K562 (cell line): ENCODE measurements around the gene CFL1. TPM values are rescaled to one million over a fixed set of nuclear protein-coding genes. Genes with fewer than 3 reads are reported as not detected.

ENCODE experiments used
- CHD1 ChIP-seq: fragments of 200-600 bp; sonication (generic); IDR thresholded peaks from one replicate; pipeline ENCODE4 v1.6.1; 2012; ENCODE audit warnings: mild to moderate bottlenecking, moderate library complexity, low read length, inconsistent platforms
- DMBX1 ChIP-seq: fragments of 250-450 bp; sonication (Bioruptor Pico); IDR thresholded peaks from 2 replicates; pipeline ENCODE4 v1.8.0; 2022; ENCODE audit warnings: inconsistent platforms, mild to moderate bottlenecking, moderate library complexity, borderline replicate concordance
- EGR1 ChIP-seq: fragments of 450-650 bp; conservative IDR thresholded peaks from 2 replicates; pipeline ENCODE4 v1.6.1; 2017; ENCODE audit warnings: mild to moderate bottlenecking
- ILK ChIP-seq: fragments of 450-650 bp; IDR thresholded peaks from 2 replicates; pipeline ENCODE4 v1.6.1; 2016; ENCODE audit warnings: missing genetic modification characterization, low read depth, mild to moderate bottlenecking, missing compliant biosample characterization, moderate library complexity, borderline replicate concordance
- MCM7 ChIP-seq, 2 experiments: fragments of 450-650 bp; IDR thresholded peaks; 2 replicates each; pipeline ENCODE4 v1.6.1; 2016 to 2018
- NFIX ChIP-seq: fragments of 250-450 bp; sonication (Bioruptor Pico); IDR thresholded peaks from 2 replicates; pipeline ENCODE4 v1.4.0; 2020; ENCODE audit warnings: low read depth, mild to moderate bottlenecking, moderate library complexity
- RBM14 ChIP-seq: fragments of 200-400 bp; formaldehyde crosslinking; IDR thresholded peaks from 2 replicates; pipeline ENCODE4 v1.6.1; 2018; ENCODE audit warnings: low read depth, mild to moderate bottlenecking, low read length, moderate library complexity, borderline replicate concordance; ENCODE audit not compliant: insufficient read depth
- SNRNP70 ChIP-seq: fragments of 200-400 bp; formaldehyde crosslinking; optimal IDR thresholded peaks from 2 replicates; pipeline ENCODE3; 2017; ENCODE audit warnings: low read depth, low read length
- SP2 ChIP-seq: IDR thresholded peaks from 2 replicates; pipeline ENCODE4 v1.6.1; 2011; ENCODE audit warnings: mild to moderate bottlenecking, low read depth, low read length, moderate library complexity; ENCODE audit not compliant: poor library complexity, severe bottlenecking; ENCODE audit errors: extremely low read depth
- SREBF1 ChIP-seq: fragments of 150-350 bp; IDR thresholded peaks from 2 replicates; pipeline ENCODE4 v1.6.1; 2014; ENCODE audit warnings: antibody characterized with exemption, low read depth, low read length, borderline replicate concordance
- SRSF3 ChIP-seq: fragments of 200-400 bp; formaldehyde crosslinking; IDR thresholded peaks from 2 replicates; pipeline ENCODE4 v1.6.1; 2016; ENCODE audit warnings: mild to moderate bottlenecking, low read length, moderate library complexity; ENCODE audit not compliant: insufficient read depth
- ZBTB17 ChIP-seq: fragments of 450-650 bp; formaldehyde crosslinking; IDR thresholded peaks from 2 replicates; pipeline ENCODE4 v1.4.0; 2020; ENCODE audit warnings: mild to moderate bottlenecking
- ZFP30 ChIP-seq: fragments of 250-450 bp; sonication (Bioruptor Pico); IDR thresholded peaks from 2 replicates; pipeline ENCODE4 v1.8.0; 2022; ENCODE audit warnings: moderate library complexity, mild to moderate bottlenecking, inconsistent platforms, borderline replicate concordance
- ZNF124 ChIP-seq: sonication (generic); formaldehyde crosslinking; IDR thresholded peaks from 2 replicates; pipeline ENCODE4 v1.8.1; 2022; ENCODE audit warnings: missing genetic modification reagents
- polyA plus RNA-seq, 8 experiments: library from polyadenylated mRNA; depleted of rRNA in 4 of 8; stranded (reverse) in 5 of 8; unstranded in 3 of 8; fragments of >200 nt; fragmentation: Nextera tagmentation in 2 of 8; fragmentation: Illumina TruSeq in 1 of 8; extraction: Ambion mirVana in 2 of 8; extraction: Trizol in 1 of 8; gene quantifications; 2 replicates each; pipeline versions ENCODE4 v1.2.1 to v1.2.3, GENCODE V29; 2011 to 2014; ENCODE audit warnings: inconsistent platforms in 1 of 8, missing spikeins in 1 of 8
- total RNA-seq, 7 experiments: library from RNA; depleted of rRNA in 6 of 7; stranded (reverse); fragments of >200 nt in 6 of 7; fragmentation: Illumina TruSeq in 2 of 7; extraction: Trizol in 2 of 7; gene quantifications; 2 replicates each; pipeline versions ENCODE4 v1.2.1 to v1.2.3, GENCODE V29; 2011 to 2021; ENCODE audit warnings: low replicate concordance in 1 of 7
- TF ChIP-seq, protein P1 (sequence below): fragments of 250-450 bp; sonication (Bioruptor Pico); IDR thresholded peaks from 2 replicates; pipeline ENCODE4 v1.5.0; 2021; ENCODE audit warnings: mild to moderate bottlenecking, moderate library complexity
- TF ChIP-seq, protein P2 (sequence below): fragments of 450-650 bp; IDR thresholded peaks from one replicate; pipeline ENCODE4 v1.6.1; 2018; ENCODE audit warnings: mild to moderate bottlenecking, moderate library complexity; ENCODE audit not compliant: partially characterized antibody
- TF ChIP-seq, protein P3 (sequence below), 2 experiments: fragments of 450-650 bp; IDR thresholded peaks; 2 replicates each; pipeline ENCODE4 v1.6.1; 2016
- TF ChIP-seq, protein P4 (sequence below): sonication (generic); formaldehyde crosslinking; IDR thresholded peaks from 2 replicates; pipeline ENCODE4 v1.8.1; 2022; ENCODE audit warnings: missing genetic modification reagents

The CFL1 gene
- total and polyA plus RNA-seq, 9 of the 15 experiments (the other 6 are each of a cell fraction or from before 2014, with no cell fraction given): 105 to 1,101 (median 859) TPM

DNA sequence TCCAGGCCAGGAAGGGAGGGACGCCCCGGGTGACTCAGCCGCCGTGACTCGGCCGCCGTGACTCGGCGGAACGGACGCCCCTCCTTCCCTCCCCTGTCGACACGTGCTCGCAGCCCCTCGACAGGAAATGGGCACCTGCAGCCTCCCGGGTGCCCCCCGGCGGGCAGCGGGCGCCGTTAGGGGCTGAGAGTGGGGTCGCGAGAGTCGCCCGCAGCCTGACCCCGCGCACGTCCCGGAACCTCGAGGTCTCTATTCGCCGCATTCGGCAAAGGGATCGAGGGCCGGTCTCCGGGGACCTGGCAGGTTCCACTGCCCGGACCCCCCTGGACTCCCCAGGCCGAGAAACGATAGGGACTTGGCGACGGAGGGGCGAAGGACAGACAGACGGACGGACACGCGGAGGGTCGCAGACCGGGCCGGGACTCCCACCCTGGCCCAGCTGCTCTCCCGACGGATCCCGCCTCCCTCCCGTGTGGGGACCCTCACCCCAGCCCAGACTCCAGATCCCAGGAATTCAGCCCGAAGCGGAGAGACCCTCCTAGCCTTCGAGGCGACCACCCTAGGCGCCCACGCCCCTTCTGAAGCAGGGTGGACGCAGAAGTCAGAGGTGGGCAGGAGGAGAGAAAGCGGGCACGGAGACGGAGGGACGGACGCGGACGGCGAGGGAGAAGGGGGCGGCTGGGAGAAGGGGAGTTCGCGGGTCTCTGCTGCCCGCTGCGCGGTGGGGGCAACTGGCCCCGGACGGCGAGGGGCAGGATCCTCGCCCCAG, 41.6 kb upstream of the CFL1 start (continued):
- TF ChIP-seq, protein P1, sequence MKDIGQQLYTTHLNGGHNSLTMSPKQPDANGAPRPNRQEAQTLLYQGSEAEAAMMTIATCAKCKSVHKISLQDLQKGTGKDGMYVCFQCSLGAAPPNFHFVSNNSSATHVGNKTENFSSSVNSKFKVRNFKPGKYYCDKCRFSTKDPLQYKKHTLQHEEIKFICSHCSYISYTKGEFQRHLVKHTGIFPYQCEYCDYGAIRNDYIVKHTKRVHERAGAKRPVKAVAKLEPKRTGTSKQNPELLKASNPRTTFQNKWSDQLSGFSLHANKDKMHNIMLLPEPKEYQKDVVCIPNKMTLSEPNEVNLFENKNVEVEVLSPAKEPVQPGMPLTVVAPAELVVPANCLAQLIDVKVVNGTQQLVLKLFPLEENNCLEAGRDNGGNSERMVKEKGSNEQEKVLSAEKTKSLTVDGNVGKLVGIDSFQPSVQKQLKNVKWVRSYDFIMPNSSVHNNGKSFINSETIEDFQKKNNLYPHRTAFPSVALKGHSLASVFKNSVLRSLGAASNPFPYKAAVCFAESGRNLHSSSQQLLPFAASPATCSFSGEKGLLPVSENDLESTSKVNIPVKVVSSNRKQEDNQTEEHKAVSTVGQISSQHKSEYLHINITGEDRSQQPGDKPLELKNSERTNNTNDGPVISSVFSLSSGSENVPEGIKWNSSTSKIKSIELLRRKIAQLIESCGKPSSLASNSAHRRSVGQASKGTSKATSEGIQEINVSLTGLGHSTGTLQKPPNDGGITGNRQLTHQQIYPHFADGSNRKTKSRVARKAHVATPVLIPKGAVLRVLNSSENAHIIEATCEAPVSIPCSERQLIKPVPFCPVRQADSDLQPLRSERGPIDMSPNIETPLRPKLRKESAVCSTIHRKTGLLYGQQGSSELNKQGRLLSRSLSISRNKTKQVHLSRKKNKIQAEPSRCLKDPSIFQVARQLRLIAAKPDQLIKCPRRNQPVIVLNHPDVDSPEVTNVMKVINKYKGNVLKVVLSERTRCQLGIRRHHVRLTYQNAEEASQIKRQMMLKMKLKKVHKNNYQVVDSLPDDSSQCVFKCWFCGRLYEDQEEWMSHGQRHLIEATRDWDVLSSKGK (CRISPR knock-in tag): no peak
- TF ChIP-seq RBM14 (peak; percentile 100), SNRNP70 (peak; percentile 79), SP2 (no peak), ZFP30 (CRISPR knock-in tag) (no peak), ZNF124 (CRISPR knock-in tag) (peak; percentile 59; the same call in 1 of the 2 replicates), SREBF1 (no peak), NFIX (CRISPR knock-in tag) (no peak), CHD1 (peak; percentile 77), ZBTB17 (CRISPR knock-in tag) (no peak; the same call in 1 of the 2 replicates), EGR1 (no peak; the same call in 1 of the 2 replicates), MCM7 (IDR thresholded peaks at IDR 0.05) (no peak), DMBX1 (CRISPR knock-in tag) (no peak), ILK (tag) (no peak), SRSF3 (peak; percentile 92; the same call in 1 of the 2 replicates)
- TF ChIP-seq, protein P2, sequence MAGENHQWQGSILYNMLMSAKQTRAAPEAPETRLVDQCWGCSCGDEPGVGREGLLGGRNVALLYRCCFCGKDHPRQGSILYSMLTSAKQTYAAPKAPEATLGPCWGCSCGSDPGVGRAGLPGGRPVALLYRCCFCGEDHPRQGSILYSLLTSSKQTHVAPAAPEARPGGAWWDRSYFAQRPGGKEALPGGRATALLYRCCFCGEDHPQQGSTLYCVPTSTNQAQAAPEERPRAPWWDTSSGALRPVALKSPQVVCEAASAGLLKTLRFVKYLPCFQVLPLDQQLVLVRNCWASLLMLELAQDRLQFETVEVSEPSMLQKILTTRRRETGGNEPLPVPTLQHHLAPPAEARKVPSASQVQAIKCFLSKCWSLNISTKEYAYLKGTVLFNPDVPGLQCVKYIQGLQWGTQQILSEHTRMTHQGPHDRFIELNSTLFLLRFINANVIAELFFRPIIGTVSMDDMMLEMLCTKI: no peak
- TF ChIP-seq, protein P3, sequence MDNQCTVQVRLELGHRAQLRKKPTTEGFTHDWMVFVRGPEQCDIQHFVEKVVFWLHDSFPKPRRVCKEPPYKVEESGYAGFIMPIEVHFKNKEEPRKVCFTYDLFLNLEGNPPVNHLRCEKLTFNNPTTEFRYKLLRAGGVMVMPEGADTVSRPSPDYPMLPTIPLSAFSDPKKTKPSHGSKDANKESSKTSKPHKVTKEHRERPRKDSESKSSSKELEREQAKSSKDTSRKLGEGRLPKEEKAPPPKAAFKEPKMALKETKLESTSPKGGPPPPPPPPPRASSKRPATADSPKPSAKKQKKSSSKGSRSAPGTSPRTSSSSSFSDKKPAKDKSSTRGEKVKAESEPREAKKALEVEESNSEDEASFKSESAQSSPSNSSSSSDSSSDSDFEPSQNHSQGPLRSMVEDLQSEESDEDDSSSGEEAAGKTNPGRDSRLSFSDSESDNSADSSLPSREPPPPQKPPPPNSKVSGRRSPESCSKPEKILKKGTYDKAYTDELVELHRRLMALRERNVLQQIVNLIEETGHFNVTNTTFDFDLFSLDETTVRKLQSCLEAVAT (IDR thresholded peaks at IDR 0.05): peak; percentile 75 to 78
- TF ChIP-seq, protein P4, sequence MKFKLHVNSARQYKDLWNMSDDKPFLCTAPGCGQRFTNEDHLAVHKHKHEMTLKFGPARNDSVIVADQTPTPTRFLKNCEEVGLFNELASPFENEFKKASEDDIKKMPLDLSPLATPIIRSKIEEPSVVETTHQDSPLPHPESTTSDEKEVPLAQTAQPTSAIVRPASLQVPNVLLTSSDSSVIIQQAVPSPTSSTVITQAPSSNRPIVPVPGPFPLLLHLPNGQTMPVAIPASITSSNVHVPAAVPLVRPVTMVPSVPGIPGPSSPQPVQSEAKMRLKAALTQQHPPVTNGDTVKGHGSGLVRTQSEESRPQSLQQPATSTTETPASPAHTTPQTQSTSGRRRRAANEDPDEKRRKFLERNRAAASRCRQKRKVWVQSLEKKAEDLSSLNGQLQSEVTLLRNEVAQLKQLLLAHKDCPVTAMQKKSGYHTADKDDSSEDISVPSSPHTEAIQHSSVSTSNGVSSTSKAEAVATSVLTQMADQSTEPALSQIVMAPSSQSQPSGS (CRISPR knock-in tag): no peak; the same call in 1 of the 2 replicates
